Upper lobe of left lung (tissue), 6 donors: Measurements from ENCODE around the gene PRKAR1B. TPM values are rescaled to one million over a fixed set of nuclear protein-coding genes. Genes with fewer than 3 reads are reported as not detected.

Experiments used
- ATAC-seq, 2 donors: fragments of 200-7000 bp; cut with Tn5 transposase; one replicate each; pipeline ENCODE4 v1.9.1; 2022; ENCODE audit warnings: mild to moderate bottlenecking in 2 of 2, moderate library complexity in 2 of 2; ENCODE audit not compliant: low FRiP score in 2 of 2
- DNase-seq, 2 donors: peaks; one replicate each; pipeline ENCODE4 v3.0.0-alpha.2; 2019 to 2020
- H3K27ac ChIP-seq, 4 donors: fragments of 200-600 bp; sonication (generic); one replicate each; pipeline ENCODE4 v1.5.1; 2016 to 2019
- H3K27me3 ChIP-seq, 4 donors: fragments of 200-600 bp; sonication (generic); one replicate each; pipeline ENCODE4 v1.5.1; 2017 to 2019
- H3K36me3 ChIP-seq, 4 donors: fragments of 200-600 bp; sonication (generic); one replicate each; pipeline ENCODE4 v1.5.1; 2016 to 2019
- H3K4me1 ChIP-seq, 4 donors: fragments of 200-600 bp; sonication (generic); one replicate each; pipeline ENCODE4 v1.5.1; 2018 to 2019
- H3K4me3 ChIP-seq, 4 donors: fragments of 200-600 bp; sonication (generic); one replicate each; pipeline ENCODE4 v1.5.1; 2017 to 2019; ENCODE audit warnings: mild to moderate bottlenecking in 2 of 4, moderate library complexity in 1 of 4
- H3K9me3 ChIP-seq, 4 donors: fragments of 200-600 bp; sonication (generic); one replicate each; pipeline ENCODE4 v1.5.1; 2018 to 2019
- CTCF ChIP-seq, 6 experiments: fragments of 450-650 bp in 4 of 6; fragments of 200-600 bp in 2 of 6; sonication (generic) in 2 of 6; IDR thresholded peaks; one replicate each; pipeline ENCODE4 v1.5.1; 2016 to 2019; ENCODE audit warnings: antibody characterized with exemption in 6 of 6
- EP300 ChIP-seq, 4 donors: sonication (generic); formaldehyde crosslinking; IDR thresholded peaks; one replicate each; pipeline ENCODE4 v1.5.1; 2017; ENCODE audit warnings: antibody characterized with exemption in 4 of 4, control low read depth in 2 of 4
- POLR2A ChIP-seq, 4 donors: fragments of 450-650 bp; IDR thresholded peaks; one replicate each; pipeline ENCODE4 v1.5.1; 2016 to 2017; ENCODE audit warnings: antibody characterized with exemption in 4 of 4, mild to moderate bottlenecking in 2 of 4
- POLR2AphosphoS5 ChIP-seq, 2 donors: sonication (generic); formaldehyde crosslinking; IDR thresholded peaks; one replicate each; pipeline ENCODE4 v1.5.1; 2017; ENCODE audit warnings: antibody characterized with exemption in 2 of 2
- WGBS, 2 donors: methylation state at CpG; one replicate each; pipeline ENCODE4 v1.1.5; 2017 to 2018; 5-methylcytosine and 5-hydroxymethylcytosine counted together
- total RNA-seq, 6 donors: library from RNA; depleted of rRNA in 4 of 6; stranded (reverse); fragments of >200 nt in 4 of 6; gene quantifications; one replicate each; pipeline versions ENCODE4 v1.1.0 to v1.2.1, GENCODE V29; 2016 to 2021
- donor health status: DM: no; HTN: no; CAD: no; lungs with moderate emphysema.
- donor health status: DM: no; HTN: yes; CAD: no; lungs with severe emphysema.

The PRKAR1B gene
- total RNA-seq, 6 donors from 2014 or later: 10.3 to 24.4 (median 20.9) TPM

GRCh38 chr7:511476-512145, 215.5 kb downstream of the PRKAR1B start:
- H3K9me3 ChIP-seq: no peaks in the 10 kb centered on the region
- DNase-seq: peak in 1 of 2 donors; percentile 65
- no peak for ATAC-seq
- peaks cover 0 to 25% (median 17%) of the 10 kb centered on the region in 4 donors for H3K36me3 ChIP-seq
- TF ChIP-seq EP300 (IDR thresholded peaks at IDR 0.05): no peak
- no peak for TF ChIP-seq POLR2A (IDR thresholded peaks at IDR 0.05)
- no peak for TF ChIP-seq CTCF (IDR thresholded peaks at IDR 0.05)
- no peak for TF ChIP-seq POLR2AphosphoS5 (IDR thresholded peaks at IDR 0.05)
- 85 to 93% methylated on average over 24 to 25 of the region's 25 CpGs for WGBS, 2 donors
- H3K4me1 ChIP-seq: peaks cover 20 to 48% (median 33%) of the 10 kb centered on the region in 4 donors
- peaks cover 0 to 3% (median 0%) of the 10 kb centered on the region in 4 donors for H3K27me3 ChIP-seq
- no peak overlapping the region for H3K4me3 ChIP-seq
- peak overlapping the region in 1 of 4 donors; percentile 40 for H3K27ac ChIP-seq

DNA sequence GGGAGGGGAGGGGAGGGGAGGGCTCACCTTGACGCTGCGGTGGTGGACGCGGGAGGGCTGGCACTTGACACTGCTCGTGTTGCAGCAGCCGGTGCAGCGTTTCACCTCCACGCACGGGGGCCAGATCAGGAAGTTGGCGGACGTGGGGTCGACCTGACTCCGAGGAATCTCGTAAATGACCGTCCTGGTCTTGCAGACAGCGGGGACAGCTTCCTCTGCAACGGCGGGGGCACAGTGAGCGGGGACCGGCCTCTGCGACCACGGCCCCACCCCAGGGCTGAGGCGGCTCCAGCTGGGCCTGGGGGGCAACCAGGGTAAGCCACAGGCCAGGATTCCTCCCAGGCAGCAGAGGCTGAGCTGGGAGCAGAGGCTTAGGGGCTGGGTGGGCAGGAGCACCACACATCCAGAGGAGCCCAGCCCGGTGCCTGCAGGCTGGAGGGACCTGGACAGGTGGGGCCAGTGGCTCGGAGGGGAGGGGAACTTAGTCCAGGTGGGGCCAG, 216.2 kb downstream of the PRKAR1B start:
- no peaks in the 10 kb centered on the region for H3K27me3 ChIP-seq
- no peak for ATAC-seq
- peaks cover 16 to 41% (median 25%) of the 10 kb centered on the region in 4 donors for H3K4me1 ChIP-seq
- TF ChIP-seq EP300 (IDR thresholded peaks at IDR 0.05): no peak
- TF ChIP-seq POLR2AphosphoS5 (IDR thresholded peaks at IDR 0.05): no peak
- TF ChIP-seq POLR2A (IDR thresholded peaks at IDR 0.05): no peak
- TF ChIP-seq CTCF (IDR thresholded peaks at IDR 0.05): no peak
- peaks cover 0 to 28% (median 17%) of the 10 kb centered on the region in 4 donors for H3K36me3 ChIP-seq
- WGBS, 2 donors: 87 to 90% methylated on average over 14 to 25 of the region's 25 CpGs
- H3K9me3 ChIP-seq: no peaks in the 10 kb centered on the region
- H3K27ac ChIP-seq: peak overlapping the region in 1 of 4 donors; percentile 35
- H3K4me3 ChIP-seq: no peak overlapping the region
- peak in 1 of 2 donors; percentile 59 for DNase-seq

GRCh38 chr7:510131-510481, 217.0 kb downstream of the PRKAR1B start:
- no peak for TF ChIP-seq POLR2AphosphoS5 (IDR thresholded peaks at IDR 0.05)
- TF ChIP-seq CTCF (IDR thresholded peaks at IDR 0.05): no peak
- TF ChIP-seq EP300 (IDR thresholded peaks at IDR 0.05): no peak
- TF ChIP-seq POLR2A (IDR thresholded peaks at IDR 0.05): no peak

DNA sequence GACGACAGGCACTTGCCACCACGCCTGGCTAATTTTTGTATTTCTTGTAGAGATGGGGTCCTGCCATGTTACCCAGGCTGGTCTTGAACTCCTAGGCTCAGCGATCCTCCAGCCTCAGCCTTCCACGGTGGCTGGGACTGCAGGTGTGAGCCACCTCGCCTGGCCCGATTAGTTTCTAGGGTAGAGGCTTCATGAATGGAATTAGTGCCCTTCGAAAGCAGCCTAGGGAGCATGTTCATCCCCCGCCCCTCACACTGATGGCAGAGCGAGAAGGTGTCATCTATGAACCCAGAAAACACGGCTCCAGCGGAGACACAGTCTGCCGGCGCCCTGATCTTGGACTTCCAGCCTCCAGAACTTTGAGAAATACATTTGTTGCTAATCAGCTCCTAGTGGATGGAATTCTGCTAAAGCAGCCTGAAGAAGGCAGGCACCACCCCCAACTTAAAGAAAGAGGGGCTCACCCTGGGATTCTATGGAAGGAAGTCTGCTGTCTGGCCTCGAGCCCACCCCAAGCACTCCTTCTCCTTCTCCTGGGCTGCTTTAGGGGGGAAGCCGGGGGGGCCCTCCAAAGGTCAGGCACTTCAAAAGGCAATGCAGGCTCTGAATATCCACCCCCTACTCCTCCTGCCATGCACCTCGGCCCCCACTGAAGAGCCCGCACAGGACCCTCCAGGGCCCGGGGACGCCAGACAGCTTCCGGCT, 217.5 kb downstream of the PRKAR1B start:
- DNase-seq (no peak), ATAC-seq (no peak)
- Histone ChIP-seq H3K9me3 (no peaks in the 10 kb centered on the region), H3K27me3 (no peaks in the 10 kb centered on the region), H3K27ac (no peak overlapping the region), H3K36me3 (peaks cover 0 to 31% (median 18%) of the 10 kb centered on the region in 4 donors), H3K4me1 (peaks cover 10 to 30% (median 20%) of the 10 kb centered on the region in 4 donors), H3K4me3 (no peak overlapping the region)
- TF ChIP-seq CTCF (IDR thresholded peaks at IDR 0.05): no peak
- TF ChIP-seq POLR2AphosphoS5 (IDR thresholded peaks at IDR 0.05): no peak
- TF ChIP-seq EP300 (IDR thresholded peaks at IDR 0.05): no peak
- no peak for TF ChIP-seq POLR2A (IDR thresholded peaks at IDR 0.05)
- 87 to 95% methylated on average over 3 to 20 of the region's 20 CpGs for WGBS, 2 donors

More at GRCh38 chr7:510131-510481, 217.0 kb downstream of the PRKAR1B start:
- Histone ChIP-seq H3K4me3 (no peak overlapping the region), H3K9me3 (no peaks in the 10 kb centered on the region), H3K27ac (no peak overlapping the region), H3K36me3 (peaks cover 0 to 31% (median 18%) of the 10 kb centered on the region in 4 donors), H3K4me1 (peaks cover 9 to 33% (median 20%) of the 10 kb centered on the region in 4 donors), H3K27me3 (no peaks in the 10 kb centered on the region)
- DNase-seq (peak in 1 of 2 donors; percentile 66), ATAC-seq (no peak)
- WGBS, 2 donors: 93 to 96% methylated on average over 5 to 13 of the region's 17 CpGs
